Measurements from ENCODE around the gene OSGIN1.

Gene OSGIN1

GRCh38 chr16:83965444-83966152 lies 12.6 kb downstream of the OSGIN1 start:
- Histone ChIP-seq H3K79me2 (ENCODE audit: insufficient read depth, low read length) (no peaks in the 10 kb centered on the region), H3K4me1 (ENCODE audit: insufficient read depth, low read length) (no peaks in the 10 kb centered on the region), H3K27me3 (ENCODE audit: insufficient read depth, low read length, poor library complexity) (no peaks in the 10 kb centered on the region), H3K27ac (ENCODE audit: low read length) (no peak overlapping the region), H3K9ac (ENCODE audit: low read depth, low read length) (no peak overlapping the region), H3K9me3 (ENCODE audit: insufficient read depth, low read length, severe bottlenecking) (no peaks in the 10 kb centered on the region), H4K20me1 (ENCODE audit: insufficient read depth, low read length) (no peaks in the 10 kb centered on the region; the same call in 1 of the 2 replicates), H2AFZ (ENCODE audit: low read depth, low read length) (no peak overlapping the region), H3K36me3 (ENCODE audit: insufficient read depth, low read length) (no peaks in the 10 kb centered on the region), H3K4me3 (ENCODE audit: low read depth in 1 of 2, low read length in 2 of 2) (no peak overlapping the region), H3K4me2 (ENCODE audit: insufficient read depth, low read length) (no peak overlapping the region)
- no peak for ATAC-seq (ENCODE audit: insufficient read depth, low read depth)
- TF ChIP-seq EZH2 (IDR thresholded peaks at IDR 0.05; ENCODE audit: borderline replicate concordance, low read depth, low read length, severe bottlenecking) = no peak
- no peak for TF ChIP-seq CTCF (IDR thresholded peaks at IDR 0.05; ENCODE audit: borderline replicate concordance, extremely low read depth, low read length, poor library complexity, severe bottlenecking)
- DNase-seq = no peak

- Histone ChIP-seq H3K27me3 (ENCODE audit: insufficient read depth, low read length, poor library complexity) (no peaks in the 10 kb centered on the region), H3K4me1 (ENCODE audit: insufficient read depth, low read length) (no peaks in the 10 kb centered on the region), H3K4me2 (ENCODE audit: insufficient read depth, low read length) (no peak overlapping the region), H3K9ac (ENCODE audit: low read depth, low read length) (no peak overlapping the region), H4K20me1 (ENCODE audit: insufficient read depth, low read length) (no peaks in the 10 kb centered on the region; the same call in 1 of the 2 replicates), H3K4me3 (ENCODE audit: low read depth in 1 of 2, low read length in 2 of 2) (no peak overlapping the region), H2AFZ (ENCODE audit: low read depth, low read length) (no peak overlapping the region), H3K79me2 (ENCODE audit: insufficient read depth, low read length) (no peaks in the 10 kb centered on the region), H3K9me3 (ENCODE audit: insufficient read depth, low read length, severe bottlenecking) (no peaks in the 10 kb centered on the region), H3K36me3 (ENCODE audit: insufficient read depth, low read length) (no peaks in the 10 kb centered on the region), H3K27ac (ENCODE audit: low read length) (no peak overlapping the region)
- TF ChIP-seq CTCF (IDR thresholded peaks at IDR 0.05; ENCODE audit: borderline replicate concordance, extremely low read depth, low read length, poor library complexity, severe bottlenecking) (no peak), EZH2 (IDR thresholded peaks at IDR 0.05; ENCODE audit: borderline replicate concordance, low read depth, low read length, severe bottlenecking) (no peak)
- no peak for DNase-seq
- ATAC-seq (ENCODE audit: insufficient read depth, low read depth) = no peak
Measured at GRCh38 chr16:83966153-83966696, 13.2 kb downstream of the OSGIN1 start.

- TF ChIP-seq EZH2 (IDR thresholded peaks at IDR 0.05; ENCODE audit: borderline replicate concordance, low read depth, low read length, severe bottlenecking) (no peak), CTCF (IDR thresholded peaks at IDR 0.05; ENCODE audit: borderline replicate concordance, extremely low read depth, low read length, poor library complexity, severe bottlenecking) (no peak)
- DNase-seq = no peak
- no peak for ATAC-seq (ENCODE audit: insufficient read depth, low read depth)
Measured at GRCh38 chr16:83967091-83967490, 14.1 kb downstream of the OSGIN1 start.

More at GRCh38 chr16:83967091-83967490, 14.1 kb downstream of the OSGIN1 start:
- Histone ChIP-seq H3K79me2 (ENCODE audit: insufficient read depth, low read length) (no peaks in the 10 kb centered on the region), H3K4me1 (ENCODE audit: insufficient read depth, low read length) (no peaks in the 10 kb centered on the region), H3K9ac (ENCODE audit: low read depth, low read length) (no peak overlapping the region), H3K27me3 (ENCODE audit: insufficient read depth, low read length, poor library complexity) (no peaks in the 10 kb centered on the region), H3K4me2 (ENCODE audit: insufficient read depth, low read length) (no peak overlapping the region), H4K20me1 (ENCODE audit: insufficient read depth, low read length) (no peaks in the 10 kb centered on the region; the same call in 1 of the 2 replicates), H3K4me3 (ENCODE audit: low read depth in 1 of 2, low read length in 2 of 2) (no peak overlapping the region), H3K36me3 (ENCODE audit: insufficient read depth, low read length) (no peaks in the 10 kb centered on the region), H3K27ac (ENCODE audit: low read length) (no peak overlapping the region), H2AFZ (ENCODE audit: low read depth, low read length) (no peak overlapping the region), H3K9me3 (ENCODE audit: insufficient read depth, low read length, severe bottlenecking) (no peaks in the 10 kb centered on the region)
